Activated CD8-positive, alpha-beta memory T cell treated with anti-CD3 and anti-CD28 coated beads, Interleukin-2, amount 50 U/mL, for 48 hours (primary cell): ENCODE measurements around the gene OSTM1.
"Not testable (repeated sequence)": the region's sequence is repeated elsewhere in the genome, so short reads cannot be mapped to it uniquely, and the experiment has no call there.

Experiments used
- DNase-seq: peaks from one replicate; pipeline ENCODE4 v3.0.0-alpha.2; 2020

The OSTM1 gene

DNA sequence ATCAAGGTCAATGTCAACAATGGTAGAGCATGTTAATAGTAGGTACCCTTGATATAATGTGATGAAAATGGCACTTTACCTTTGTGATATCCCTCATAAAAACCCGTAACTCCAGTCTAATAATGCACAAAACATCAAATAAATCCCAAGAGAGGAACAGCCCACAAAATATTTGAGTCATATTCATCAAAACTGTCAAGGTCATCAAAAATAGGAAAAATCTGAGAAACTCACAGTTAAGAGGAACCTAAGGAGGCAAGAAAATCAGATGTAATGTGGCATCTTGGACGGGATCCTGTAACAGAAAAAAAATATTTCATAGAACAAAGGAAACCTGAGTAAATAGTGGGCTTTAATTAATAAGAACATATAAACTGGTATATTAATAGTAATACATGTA is 25.5 kb upstream of the OSTM1 start:
- DNase-seq = no peak

DNA sequence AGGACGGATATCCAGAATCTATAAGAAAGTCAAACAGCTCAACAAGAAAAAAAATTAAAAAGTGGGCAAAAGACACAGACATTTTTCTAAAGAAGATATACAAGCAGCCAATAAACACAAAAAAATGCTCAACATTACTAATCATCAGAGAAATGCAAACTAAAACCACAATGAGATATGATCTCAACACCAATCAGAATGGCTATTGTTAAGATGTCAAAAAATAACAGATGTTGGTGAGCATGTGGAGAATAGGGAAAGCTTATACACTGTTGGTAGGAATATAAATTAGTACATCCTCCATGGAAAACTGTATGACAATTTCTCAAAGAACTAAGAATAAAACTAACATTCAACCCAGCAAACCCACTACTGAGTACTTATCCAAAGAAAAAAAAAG is 23.3 kb upstream of the OSTM1 start:
- DNase-seq = no peak

DNA sequence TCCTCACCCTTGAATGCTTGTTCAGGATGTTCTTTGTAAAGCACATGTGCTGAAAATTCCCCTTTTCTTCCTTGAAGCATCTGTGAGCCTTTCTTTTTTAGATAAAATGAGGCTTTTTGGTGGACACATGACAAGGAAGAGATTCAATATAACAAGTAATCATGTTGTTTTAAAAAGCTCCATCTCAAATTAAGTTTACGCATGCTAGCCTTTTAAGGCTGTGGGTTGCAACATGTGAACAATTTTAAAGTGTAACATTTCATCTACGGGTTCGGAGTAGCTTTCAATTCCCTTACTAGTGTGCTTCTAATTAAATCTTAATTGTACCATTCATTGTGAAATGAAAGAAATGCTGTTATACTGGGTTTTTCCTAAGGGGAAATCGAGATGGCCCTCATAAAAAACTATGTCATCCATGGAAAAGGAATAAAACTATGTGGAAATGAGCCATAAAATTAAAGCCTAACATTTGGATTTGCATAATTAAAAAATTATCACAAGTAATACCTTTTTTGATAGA is 19.3 kb upstream of the OSTM1 start:
- DNase-seq = no peak

DNA sequence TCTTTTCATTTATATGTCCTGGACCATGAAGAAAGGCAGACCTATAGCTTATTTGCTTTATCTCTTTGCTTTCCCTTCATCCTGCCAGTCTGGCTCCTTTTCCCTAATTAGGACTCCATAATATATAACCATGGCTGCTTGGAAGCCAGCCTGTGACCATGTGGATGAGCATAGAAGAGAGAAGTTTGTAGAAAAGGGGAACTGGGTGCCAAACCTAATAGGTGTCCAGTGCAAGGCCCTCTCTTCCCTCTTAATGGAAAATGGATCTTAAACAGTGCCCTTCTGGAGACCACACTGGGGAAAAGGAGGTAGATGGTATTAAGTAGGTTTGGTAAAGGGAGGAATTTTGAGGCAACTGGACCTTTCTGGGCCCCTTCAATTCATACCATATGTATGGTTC is 16.7 kb upstream of the OSTM1 start:
- DNase-seq = no peak

DNA sequence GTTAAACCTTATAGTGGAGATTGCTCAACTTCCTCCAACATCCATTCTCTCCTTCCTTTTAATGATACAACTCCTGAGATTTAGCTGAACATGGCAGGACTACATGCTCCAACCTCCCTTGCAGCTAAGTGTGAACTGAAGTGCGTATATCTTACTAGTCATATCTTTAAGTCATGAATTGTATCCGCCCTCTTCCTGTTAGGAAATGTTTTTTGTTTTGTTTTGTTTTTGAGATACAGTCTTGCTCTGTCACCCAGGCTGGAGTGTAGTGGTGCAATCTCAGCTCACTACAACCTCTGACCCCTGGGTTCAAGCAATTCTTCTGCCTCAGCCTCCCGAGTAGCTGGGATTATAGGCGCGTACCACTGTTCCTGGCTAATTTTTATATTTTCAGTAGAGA is 8.8 kb upstream of the OSTM1 start:
- DNase-seq = no peak

DNA sequence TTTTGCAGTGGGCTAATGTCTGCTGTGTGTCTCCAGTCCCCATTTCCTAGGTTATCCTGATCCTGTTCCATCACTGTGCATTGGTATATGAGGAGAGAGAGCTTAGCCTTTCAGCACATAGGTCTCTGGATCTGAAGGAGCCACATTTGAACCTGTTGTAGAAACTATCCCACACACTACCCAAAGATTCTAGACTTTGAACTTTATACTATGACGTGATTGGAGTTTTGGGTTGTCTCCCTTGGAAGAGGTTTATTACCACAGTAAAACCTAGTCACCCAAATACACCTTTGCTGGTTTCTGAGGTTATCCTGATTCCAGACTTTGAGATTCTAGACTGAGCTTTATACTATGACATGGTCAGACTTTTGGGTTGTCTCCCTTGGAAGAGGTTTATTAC is 8.0 kb upstream of the OSTM1 start:
- DNase-seq = no peak

DNA sequence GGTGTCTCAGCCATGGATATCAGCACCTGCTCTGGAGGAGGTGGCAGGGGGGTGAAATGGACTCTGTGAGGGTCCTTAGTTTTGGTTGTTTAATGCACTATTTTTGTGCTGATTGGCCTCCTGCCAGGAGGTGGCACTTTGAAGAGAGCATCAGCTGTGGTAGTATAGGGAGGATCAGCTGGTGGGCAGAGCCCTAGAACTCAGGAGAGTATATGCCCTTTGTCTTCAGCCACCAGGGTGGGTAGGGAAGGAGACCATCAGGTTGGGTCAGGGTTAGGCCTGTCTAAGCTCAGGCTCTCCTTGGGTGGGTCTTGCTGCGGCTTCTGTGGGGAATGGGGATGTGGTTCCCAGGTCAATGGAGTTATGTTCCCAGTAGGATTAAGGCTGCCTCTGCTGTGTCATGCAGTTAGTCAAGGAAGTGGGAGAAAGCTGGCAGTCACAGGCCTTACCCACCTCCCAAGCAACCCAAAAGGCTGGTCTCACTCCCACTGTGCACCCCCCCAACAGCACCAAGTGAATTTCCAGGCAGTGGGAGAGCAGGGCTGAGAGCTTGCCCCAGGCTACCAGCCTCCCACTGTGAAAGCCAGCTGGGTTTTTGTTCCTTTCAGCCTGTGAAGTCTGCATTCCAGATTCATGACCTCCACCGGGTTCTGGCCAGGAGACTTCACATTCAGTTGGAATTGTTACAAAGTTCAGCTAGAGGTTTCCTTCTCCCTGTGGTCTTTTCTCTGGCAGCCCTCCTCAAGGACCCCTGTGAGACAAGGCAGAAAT is 5.7 kb upstream of the OSTM1 start:
- DNase-seq = no peak

DNA sequence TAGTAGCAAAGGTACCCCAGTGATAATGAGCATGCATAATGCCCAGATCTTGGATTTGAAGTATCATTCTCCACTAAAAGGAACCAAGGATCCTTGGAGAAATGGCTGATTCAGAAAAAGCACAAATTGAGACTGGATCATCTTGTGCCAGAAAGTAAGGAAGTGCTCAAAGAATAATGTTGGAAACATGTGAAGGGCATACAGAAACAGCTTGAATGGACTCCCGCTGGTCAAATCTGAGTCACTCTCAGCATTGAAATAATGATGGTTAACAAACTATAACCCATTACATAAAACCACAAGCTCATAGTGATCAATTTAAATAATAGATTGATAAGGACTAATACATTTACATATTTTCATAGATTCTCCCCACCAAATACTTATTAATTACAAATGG is 3.6 kb upstream of the OSTM1 start:
- no peak for DNase-seq

DNA sequence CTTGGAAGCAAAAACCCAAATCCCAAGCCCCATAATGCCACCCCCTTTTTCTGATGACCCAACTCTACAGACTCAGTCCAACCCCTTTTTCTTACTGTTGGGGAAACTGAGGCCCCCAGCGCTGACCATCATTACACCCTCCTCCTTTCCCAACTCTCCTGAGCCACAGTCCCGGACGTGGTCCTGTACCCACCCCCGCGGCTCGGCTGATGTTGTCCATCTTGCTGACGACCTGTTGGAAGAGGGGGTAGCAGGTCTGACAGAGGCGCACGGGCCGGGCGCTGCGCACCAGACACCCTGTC is 533 bp downstream of the OSTM1 start:
- DNase-seq = no peak

DNA sequence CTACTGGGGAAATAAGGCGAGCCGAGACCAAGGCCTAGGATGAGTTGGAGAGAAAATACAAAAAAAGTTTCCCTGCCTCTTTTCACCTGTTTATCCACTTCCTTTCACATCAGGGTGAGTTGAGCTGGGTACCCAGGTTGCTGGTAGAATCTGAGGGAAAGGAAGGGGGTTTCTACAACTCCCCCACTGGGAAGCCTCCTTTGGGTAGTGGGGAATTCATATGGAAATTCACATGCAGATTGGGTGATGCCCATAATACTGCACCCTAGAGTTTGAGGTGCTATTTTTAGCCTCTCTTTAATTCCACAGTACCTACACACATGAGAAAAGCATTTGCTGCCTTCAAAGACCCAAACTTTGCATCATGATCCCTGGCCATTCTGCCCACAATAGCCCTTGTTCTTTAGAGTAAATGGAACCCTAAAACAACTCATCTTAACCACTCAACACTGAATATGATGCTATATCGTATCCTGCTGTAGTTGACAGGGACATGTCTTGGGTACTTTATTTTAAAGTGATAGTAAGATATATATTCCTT is 2.7 kb downstream of the OSTM1 start:
- no peak for DNase-seq

DNA sequence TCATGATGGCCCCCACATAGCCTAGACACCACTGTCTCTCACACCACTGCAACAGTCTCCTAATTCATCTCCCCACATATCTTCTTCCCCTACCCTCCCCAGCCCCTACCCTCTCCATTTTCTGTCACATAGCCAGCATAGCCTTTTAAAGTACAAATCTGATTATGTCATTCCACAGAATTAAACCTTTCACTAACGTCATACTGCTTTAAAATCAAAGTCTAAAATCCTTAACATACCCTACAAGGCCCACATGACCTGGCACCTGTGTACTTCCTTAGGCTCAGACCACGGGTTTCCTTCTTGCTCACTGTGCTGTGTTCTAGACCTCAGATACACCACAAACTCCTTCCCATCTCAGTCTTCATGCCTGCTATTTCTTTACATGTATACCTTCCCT is 5.9 kb downstream of the OSTM1 start:
- DNase-seq = no peak

DNA sequence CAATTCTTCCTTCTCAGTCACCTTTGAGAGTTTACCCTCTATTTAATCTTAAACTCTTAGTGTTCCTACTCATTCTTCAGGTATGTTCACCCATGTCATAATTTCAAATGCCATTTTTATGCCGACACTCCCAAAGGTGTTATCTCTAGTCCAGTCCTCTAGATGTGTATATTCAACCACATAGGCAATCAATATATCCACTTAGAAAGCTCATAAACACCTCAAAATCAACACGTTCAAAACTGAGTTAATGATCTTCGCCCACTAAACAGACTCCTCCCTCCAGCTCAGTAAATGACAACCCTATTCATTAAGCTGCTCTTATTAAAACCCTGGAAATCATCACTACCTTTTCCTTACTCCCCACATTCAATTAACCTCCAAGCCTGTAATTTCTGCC is 6.4 kb downstream of the OSTM1 start:
- no peak for DNase-seq

DNA sequence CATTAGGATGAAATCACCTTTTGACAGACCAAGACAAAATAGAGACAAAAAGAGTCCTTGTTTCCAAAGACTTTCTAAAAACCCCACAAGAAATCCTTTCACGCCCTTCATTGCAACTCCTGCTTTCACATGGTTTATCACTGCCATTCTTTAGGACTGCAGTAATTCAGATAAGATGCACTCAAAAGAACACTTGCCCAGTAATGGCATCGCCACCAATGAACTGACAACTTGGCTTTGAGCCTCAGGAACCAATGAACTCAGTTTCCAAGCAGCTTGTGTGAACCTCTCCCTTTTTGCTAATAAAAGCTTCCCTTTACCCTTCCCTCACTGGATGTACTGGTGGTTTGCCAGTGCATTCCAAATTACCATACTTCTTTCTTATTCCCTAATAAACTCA is 21.8 kb downstream of the OSTM1 start:
- no peak for DNase-seq

DNA sequence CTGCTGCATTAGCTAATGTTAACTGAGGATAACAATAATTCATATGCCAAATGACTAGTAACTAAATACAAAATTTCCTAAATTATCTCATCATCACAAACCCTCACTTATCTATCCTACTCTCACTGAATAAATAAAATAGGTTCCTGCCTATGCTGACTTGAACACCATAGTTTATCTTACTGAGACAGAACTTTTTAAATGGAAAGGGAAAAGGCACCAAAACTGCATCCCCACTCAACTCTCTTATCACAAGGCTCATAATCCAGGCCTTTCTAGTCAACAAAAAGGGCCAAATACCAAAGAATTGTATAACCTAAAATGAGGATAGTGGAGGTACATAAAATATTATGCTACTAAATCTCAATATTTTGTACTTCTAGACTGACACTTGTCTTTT is 23.1 kb downstream of the OSTM1 start:
- no peak for DNase-seq

DNA sequence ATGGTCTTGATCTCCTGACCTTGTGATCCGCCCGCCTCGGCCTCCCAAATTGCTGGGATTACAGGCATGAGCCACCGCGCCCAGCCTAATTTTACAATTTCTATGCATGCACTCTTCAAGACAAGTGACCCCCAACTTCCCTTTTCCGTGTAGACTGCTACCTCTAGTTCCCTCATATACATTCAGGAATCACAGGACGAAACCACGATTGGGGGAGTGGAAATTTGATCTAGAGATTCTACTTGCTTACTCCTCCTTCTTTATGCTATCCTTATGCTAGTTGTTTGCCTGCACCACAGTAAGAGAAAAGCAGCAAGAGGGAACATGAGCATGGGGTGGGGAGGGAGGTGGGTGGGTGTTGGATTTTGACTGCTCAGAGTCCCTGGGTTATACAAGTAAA is 34.9 kb downstream of the OSTM1 start:
- no peak for DNase-seq

DNA sequence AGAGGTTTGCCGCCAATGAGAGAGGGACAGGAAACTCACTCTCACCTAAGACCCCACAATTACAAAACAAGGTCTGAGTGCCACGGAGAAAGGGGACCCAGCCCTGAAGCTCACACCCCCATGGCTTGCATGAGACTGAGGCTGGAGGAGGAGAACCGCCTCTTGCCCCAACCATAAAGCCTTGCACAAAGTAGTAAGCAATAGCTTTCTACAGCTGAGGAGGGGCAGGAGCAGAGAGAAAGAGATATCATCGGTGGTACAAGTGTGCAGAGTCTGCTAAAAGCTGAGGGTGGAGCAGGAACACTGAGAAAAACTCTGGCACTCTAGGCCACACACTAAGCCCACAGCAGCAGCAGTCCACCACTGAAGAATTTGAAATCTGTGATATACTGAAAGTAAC is 37.7 kb downstream of the OSTM1 start:
- no peak for DNase-seq

DNA sequence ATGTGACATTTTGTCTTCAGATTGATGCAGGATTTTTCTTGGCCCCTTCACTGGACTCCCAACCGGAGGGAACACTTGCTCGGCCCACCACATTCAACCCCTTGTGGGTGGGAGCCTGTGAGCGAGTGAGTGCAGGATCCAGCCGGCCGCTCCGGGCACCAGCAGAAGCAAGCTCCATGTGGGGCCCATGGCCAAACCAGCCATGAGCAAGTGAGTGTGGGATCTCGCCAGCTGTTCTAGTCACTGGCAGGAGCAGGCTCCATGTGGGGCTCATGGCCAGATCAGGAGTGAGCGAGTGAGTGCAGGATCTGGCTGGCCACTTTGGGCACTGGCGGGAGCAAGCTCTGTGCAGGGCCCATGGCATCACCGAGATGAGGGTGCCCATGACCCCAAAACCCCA is 42.6 kb downstream of the OSTM1 start:
- no peak for DNase-seq

DNA sequence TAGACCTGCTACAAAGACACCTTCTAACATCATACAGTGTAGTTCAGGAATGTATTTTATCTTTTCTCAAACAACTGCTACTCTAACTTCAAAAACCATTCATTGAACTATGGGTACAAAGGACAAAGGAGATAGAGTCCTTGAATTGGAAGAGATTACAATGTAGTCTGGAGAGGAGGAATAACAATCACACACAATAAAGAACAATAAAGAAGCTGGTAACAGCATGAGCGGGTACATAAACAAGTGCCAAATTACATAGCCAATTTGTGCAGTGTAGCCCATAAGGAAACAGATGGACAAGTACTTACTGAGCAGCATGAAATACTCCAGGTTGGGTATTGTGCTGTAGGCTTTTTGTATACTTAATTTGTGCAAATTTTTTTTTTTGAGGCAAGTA is 44.3 kb downstream of the OSTM1 start:
- no peak for DNase-seq

DNA sequence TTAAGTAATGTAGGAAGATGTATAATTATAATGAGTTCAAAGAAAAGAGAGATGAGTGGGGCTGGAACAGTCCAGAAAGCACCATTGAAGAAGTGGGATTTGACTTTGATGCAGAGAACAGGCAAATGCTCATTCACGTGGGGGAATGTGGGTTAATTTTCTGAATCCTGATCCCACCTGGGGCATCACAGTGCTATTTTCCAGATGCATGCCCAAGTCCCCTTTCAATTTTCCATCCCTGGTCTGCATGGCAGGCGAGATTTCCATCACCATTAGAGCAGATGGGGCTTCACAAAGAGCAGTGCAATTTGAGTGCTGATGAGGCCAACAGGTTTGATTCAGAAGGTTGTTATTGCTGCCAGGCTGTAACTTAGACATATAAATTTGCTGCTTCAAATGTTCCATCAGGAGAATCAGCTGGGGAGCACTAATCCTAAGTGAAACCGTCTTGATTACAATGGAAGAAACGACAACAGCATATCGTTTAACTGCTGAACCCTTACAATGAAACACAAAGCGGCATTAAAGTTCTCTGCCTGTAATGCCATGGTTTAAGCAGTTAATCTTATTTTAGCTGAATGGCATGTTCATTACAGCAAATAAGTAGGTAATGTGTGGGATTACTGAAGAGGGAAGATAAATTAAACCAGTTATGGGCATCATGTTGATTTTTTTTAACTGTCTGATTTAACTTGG is 45.2 kb downstream of the OSTM1 start:
- no peak for DNase-seq

DNA sequence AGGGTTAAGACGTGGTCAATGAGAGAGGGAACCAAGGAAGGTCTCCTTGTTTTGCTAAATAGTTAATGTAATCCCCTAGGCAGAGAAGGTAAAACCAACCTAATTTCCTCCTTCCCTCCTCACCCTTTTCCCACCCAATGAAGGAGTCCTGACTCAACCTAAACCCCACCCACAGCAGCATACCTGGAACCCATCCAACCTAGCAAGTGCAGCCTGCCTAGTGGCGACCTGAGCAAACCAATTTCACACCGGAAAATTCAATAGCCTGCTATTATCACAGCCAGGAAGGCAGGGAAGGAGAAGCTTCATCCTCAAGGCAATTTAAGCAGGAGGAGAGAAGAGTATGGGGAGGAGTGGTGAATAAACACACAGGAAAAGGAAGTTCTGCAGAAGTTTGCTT is 46.9 kb downstream of the OSTM1 start:
- DNase-seq = no peak

DNA sequence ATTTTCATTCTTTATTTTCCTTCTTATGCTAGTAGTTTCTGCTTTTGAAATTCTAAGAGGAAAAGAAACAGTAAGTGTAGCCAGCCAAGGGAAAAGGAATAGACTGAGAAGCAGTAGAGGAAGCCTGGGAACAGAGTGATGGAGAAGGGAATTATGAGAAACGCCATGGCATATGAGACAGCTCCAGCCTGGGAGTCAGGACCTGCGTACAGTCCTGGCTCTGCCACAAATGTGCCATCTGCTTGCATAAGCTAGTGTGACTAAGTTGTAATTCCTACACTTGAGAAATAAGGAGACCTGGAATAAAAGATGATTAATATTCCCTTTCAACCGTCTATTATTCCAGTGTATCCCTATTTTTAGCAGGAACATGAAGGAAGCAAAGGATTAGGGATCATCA is 47.5 kb downstream of the OSTM1 start:
- DNase-seq = no peak

DNA sequence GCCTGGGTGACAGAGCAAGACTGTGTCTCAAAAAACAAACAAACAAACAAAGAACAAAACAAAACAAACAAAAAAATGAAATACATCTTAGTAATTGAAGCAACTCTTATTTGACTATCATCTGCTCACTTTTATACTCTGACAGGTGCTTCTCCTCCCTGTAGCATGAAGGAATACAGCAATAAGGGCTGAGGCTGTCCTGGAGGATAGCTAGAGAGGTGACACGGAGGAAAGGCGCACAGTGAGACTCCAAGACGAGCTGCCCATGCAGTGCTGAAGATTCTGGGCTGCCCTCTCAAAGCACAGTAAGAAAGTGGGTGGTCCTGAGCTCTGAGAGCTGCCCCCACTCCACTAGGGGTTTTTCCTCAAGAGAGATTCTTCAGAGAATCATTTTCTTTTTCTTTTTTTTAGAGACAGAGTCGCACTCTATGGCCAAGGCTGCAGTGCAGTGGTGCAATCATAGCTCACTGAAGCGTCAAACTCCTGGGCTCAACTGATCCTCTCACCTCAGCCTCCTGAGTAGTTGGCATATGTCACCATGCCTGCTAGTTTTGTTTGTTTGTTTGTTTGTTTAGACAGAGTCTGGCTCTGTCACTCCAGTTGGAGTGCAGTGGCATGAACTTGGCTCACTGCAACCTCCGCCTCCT is 50.0 kb downstream of the OSTM1 start:
- DNase-seq = no peak

DNA sequence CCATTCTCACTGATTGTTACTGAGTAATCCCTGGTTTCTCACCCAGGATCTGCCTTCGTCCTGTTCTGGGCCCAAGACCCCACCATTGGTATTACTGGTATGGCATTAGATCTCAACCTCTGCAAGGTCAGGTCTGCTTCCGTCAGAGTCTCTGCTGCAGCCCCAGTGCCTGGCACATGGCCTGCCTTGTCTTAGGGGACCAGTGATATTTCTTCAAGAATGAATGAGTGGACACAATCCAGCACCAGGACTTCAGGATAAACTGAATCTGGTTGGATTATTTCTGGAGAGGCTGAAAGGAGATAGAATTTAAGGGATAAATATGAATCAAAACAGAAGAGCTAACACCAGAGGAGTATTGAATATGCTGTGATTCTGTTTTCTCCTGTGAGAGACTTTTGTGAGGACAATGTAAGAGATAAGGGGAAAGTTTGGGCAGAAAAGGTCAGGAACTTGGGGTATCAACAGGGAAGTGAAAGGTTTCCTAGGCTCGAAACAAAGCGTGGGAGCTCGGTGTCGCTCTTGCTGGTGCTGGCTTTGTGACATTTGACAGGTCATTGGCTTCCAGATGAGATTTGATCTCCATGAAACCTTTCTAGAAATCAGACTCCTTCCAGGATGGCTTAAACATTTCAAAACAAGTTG is 53.9 kb downstream of the OSTM1 start:
- no peak for DNase-seq

DNA sequence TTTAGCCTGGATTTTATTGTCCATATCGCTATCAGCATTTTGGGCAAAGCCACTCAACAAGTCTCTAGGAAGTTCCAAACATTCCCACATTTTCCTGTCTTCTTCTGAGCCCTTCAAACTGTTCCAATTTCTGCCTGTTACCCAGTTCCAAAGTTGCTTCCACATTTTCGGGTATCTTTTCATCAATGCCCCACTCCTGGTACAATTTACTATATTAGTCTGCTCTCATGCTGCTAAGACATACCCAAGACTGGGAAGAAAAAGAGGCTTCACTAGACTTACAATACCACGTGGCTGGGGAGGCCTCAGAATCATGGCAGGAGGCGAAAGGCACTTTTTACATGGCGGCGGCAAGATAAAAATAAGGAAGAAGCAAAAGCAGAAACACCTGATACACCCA is 58.3 kb downstream of the OSTM1 start:
- DNase-seq = not testable (repeated sequence)
